Uterus (tissue), 4 donors: Measurements from ENCODE around the gene AKT2. TPM values are rescaled to one million over a fixed set of nuclear protein-coding genes. Genes with fewer than 3 reads are reported as not detected.

Source experiments
- DNase-seq, 2 donors: peaks; one replicate each; pipeline ENCODE4 v3.0.0-alpha.2; 2019 to 2020
- H3K27ac ChIP-seq, 2 donors: fragments of 200-600 bp; sonication (generic); 1 replicate in 1 of 2; 2 replicates in 1 of 2; pipeline ENCODE4 v1.5.1; 2016 to 2018
- H3K27me3 ChIP-seq, 2 donors: fragments of 200-600 bp; sonication (generic); one replicate each; pipeline ENCODE4 v1.5.1; 2018 to 2019; ENCODE audit warnings: control low read depth in 1 of 2
- H3K36me3 ChIP-seq, 2 donors: fragments of 200-600 bp; sonication (generic); one replicate each; pipeline ENCODE4 v1.5.1; 2019; ENCODE audit warnings: control low read depth in 1 of 2
- H3K4me1 ChIP-seq, 2 donors: fragments of 200-600 bp; sonication (generic); one replicate each; pipeline ENCODE4 v1.5.1; 2018 to 2019; ENCODE audit warnings: control low read depth in 1 of 2
- H3K4me3 ChIP-seq, 2 donors: fragments of 200-600 bp; sonication (generic); 1 replicate in 1 of 2; 2 replicates in 1 of 2; pipeline ENCODE4 v1.5.1; 2018 to 2019; ENCODE audit warnings: mild to moderate bottlenecking in 1 of 2
- H3K9me3 ChIP-seq, 2 donors: fragments of 200-600 bp; sonication (generic); one replicate each; pipeline ENCODE4 v1.5.1; 2019; ENCODE audit warnings: control low read depth in 1 of 2
- POLR2A ChIP-seq, 2 donors: fragments of 450-650 bp; IDR thresholded peaks; one replicate each; pipeline ENCODE4 v1.6.1; 2016; ENCODE audit warnings: antibody characterized with exemption in 2 of 2, mild to moderate bottlenecking in 1 of 2, moderate library complexity in 1 of 2
- intact Hi-C: fragments of 100-400 bp; cut with DNase I; formaldehyde crosslinking; loops from one replicate; pipeline ENCODE4 v1.15.1; 2023; ENCODE audit warnings: low total_unique reads
- total RNA-seq, 4 donors: library from RNA; depleted of rRNA in 3 of 4; stranded (reverse); fragments of >200 nt in 3 of 4; gene quantifications; one replicate each; pipeline versions ENCODE4 v1.1.0 to v1.2.4, GENCODE V29; 2014 to 2023
- TF ChIP-seq, protein P1 (sequence below), 4 experiments: fragments of 200-600 bp in 2 of 4; fragments of 450-650 bp in 2 of 4; sonication (generic) in 2 of 4; IDR thresholded peaks; one replicate each; pipeline ENCODE4 v1.5.1; 2016 to 2019; ENCODE audit warnings: antibody characterized with exemption in 4 of 4, mild to moderate bottlenecking in 2 of 4, moderate library complexity in 1 of 4
- donor health status: DM: yes; HTN: yes; CAD: no.

Gene AKT2
- total RNA-seq, 4 donors from 2014 or later: 32.6 to 177 (median 95.2) TPM

- H3K4me3 ChIP-seq: no peak overlapping the region
- no peaks in the 10 kb centered on the region for H3K36me3 ChIP-seq
- intact Hi-C loops: no loop called here
- peaks cover 22 to 30% of the 10 kb centered on the region in 2 donors for H3K27me3 ChIP-seq
- no peak for TF ChIP-seq POLR2A (IDR thresholded peaks at IDR 0.05)
- TF ChIP-seq, protein P1, sequence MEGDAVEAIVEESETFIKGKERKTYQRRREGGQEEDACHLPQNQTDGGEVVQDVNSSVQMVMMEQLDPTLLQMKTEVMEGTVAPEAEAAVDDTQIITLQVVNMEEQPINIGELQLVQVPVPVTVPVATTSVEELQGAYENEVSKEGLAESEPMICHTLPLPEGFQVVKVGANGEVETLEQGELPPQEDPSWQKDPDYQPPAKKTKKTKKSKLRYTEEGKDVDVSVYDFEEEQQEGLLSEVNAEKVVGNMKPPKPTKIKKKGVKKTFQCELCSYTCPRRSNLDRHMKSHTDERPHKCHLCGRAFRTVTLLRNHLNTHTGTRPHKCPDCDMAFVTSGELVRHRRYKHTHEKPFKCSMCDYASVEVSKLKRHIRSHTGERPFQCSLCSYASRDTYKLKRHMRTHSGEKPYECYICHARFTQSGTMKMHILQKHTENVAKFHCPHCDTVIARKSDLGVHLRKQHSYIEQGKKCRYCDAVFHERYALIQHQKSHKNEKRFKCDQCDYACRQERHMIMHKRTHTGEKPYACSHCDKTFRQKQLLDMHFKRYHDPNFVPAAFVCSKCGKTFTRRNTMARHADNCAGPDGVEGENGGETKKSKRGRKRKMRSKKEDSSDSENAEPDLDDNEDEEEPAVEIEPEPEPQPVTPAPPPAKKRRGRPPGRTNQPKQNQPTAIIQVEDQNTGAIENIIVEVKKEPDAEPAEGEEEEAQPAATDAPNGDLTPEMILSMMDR (IDR thresholded peaks at IDR 0.05): no peak
- no peaks in the 10 kb centered on the region for H3K9me3 ChIP-seq
- DNase-seq: no peak
- H3K4me1 ChIP-seq: no peaks in the 10 kb centered on the region
- H3K27ac ChIP-seq: no peak overlapping the region
Measured at GRCh38 chr19:40216013-40216776, 69.0 kb downstream of the AKT2 start.

- Histone ChIP-seq H3K27me3 (peaks cover 22 to 30% of the 10 kb centered on the region in 2 donors), H3K9me3 (no peaks in the 10 kb centered on the region), H3K4me1 (no peaks in the 10 kb centered on the region), H3K36me3 (no peaks in the 10 kb centered on the region), H3K27ac (no peak overlapping the region), H3K4me3 (no peak overlapping the region)
- intact Hi-C loops: no loop called here
- no peak for TF ChIP-seq POLR2A (IDR thresholded peaks at IDR 0.05)
- TF ChIP-seq, protein P1 (IDR thresholded peaks at IDR 0.05): no peak
- no peak for DNase-seq
Measured at GRCh38 chr19:40214936-40215335, 70.2 kb downstream of the AKT2 start.

GRCh38 chr19:40213882-40214570 lies 71.1 kb downstream of the AKT2 start:
- intact Hi-C loops: no loop called here
- no peak overlapping the region for H3K4me3 ChIP-seq
- H3K4me1 ChIP-seq: no peaks in the 10 kb centered on the region
- no peak for DNase-seq
- no peaks in the 10 kb centered on the region for H3K36me3 ChIP-seq
- H3K27me3 ChIP-seq: peaks cover 22 to 30% of the 10 kb centered on the region in 2 donors
- no peak for TF ChIP-seq POLR2A (IDR thresholded peaks at IDR 0.05)
- TF ChIP-seq, protein P1 (IDR thresholded peaks at IDR 0.05): no peak
- H3K9me3 ChIP-seq: no peaks in the 10 kb centered on the region
- no peak overlapping the region for H3K27ac ChIP-seq

GRCh38 chr19:40213251-40213829 lies 71.8 kb downstream of the AKT2 start:
- TF ChIP-seq, protein P1 (IDR thresholded peaks at IDR 0.05): no peak
- peaks cover 15 to 23% of the 10 kb centered on the region in 2 donors for H3K27me3 ChIP-seq
- H3K4me3 ChIP-seq: no peak overlapping the region
- H3K27ac ChIP-seq: no peak overlapping the region
- H3K9me3 ChIP-seq: no peaks in the 10 kb centered on the region
- no peaks in the 10 kb centered on the region for H3K36me3 ChIP-seq
- no peak for DNase-seq
- H3K4me1 ChIP-seq: no peaks in the 10 kb centered on the region
- intact Hi-C loops: no loop called here

GRCh38 chr19:40210889-40211288 lies 74.3 kb downstream of the AKT2 start:
- intact Hi-C loops: no loop called here

More at GRCh38 chr19:40210889-40211288, 74.3 kb downstream of the AKT2 start:
- no peaks in the 10 kb centered on the region for H3K36me3 ChIP-seq
- no peak overlapping the region for H3K27ac ChIP-seq
- DNase-seq: no peak
- H3K4me3 ChIP-seq: no peak overlapping the region
- TF ChIP-seq POLR2A (IDR thresholded peaks at IDR 0.05): no peak
- TF ChIP-seq, protein P1 (IDR thresholded peaks at IDR 0.05): no peak
- H3K27me3 ChIP-seq: no peaks in the 10 kb centered on the region
- no peaks in the 10 kb centered on the region for H3K9me3 ChIP-seq
- H3K4me1 ChIP-seq: no peaks in the 10 kb centered on the region
